HG03439 (cell line): ENCODE data around the gene SCEL.

Source experiments
- ATAC-seq: cut with Tn5 transposase; IDR thresholded peaks from one replicate; pipeline ENCODE4 v1.9.1; 2021; ENCODE audit warnings: mild to moderate bottlenecking, moderate library complexity; ENCODE audit not compliant: unreplicated experiment

SCEL gene

GRCh38 chr13:77548594-77548993, 13.1 kb downstream of the SCEL start:
- ATAC-seq = no peak

- ATAC-seq = no peak
These were observed 18.6 kb downstream of the SCEL start for GRCh38 chr13:77554069-77554468.

- no peak for ATAC-seq
These were observed 19.7 kb downstream of the SCEL start for GRCh38 chr13:77555246-77555645.

GRCh38 chr13:77558016-77558415, 22.5 kb downstream of the SCEL start:
- no peak for ATAC-seq

- ATAC-seq = no peak
These were observed 27.6 kb downstream of the SCEL start for GRCh38 chr13:77563111-77563510.

GRCh38 chr13:77565635-77566034, 30.1 kb downstream of the SCEL start:
- no peak for ATAC-seq

- no peak for ATAC-seq
These were observed 36.5 kb downstream of the SCEL start for GRCh38 chr13:77571956-77572355.

- no peak for ATAC-seq
These were observed 38.6 kb downstream of the SCEL start for GRCh38 chr13:77574096-77574495.

GRCh38 chr13:77579959-77580358, 44.5 kb downstream of the SCEL start:
- no peak for ATAC-seq

GRCh38 chr13:77580748-77581147, 45.2 kb downstream of the SCEL start:
- no peak for ATAC-seq

GRCh38 chr13:77583581-77583980, 48.1 kb downstream of the SCEL start:
- ATAC-seq = no peak

- ATAC-seq = no peak
These were observed 48.6 kb downstream of the SCEL start for GRCh38 chr13:77584106-77584505.

GRCh38 chr13:77595166-77595810, 59.8 kb downstream of the SCEL start:
- ATAC-seq = no peak

- no peak for ATAC-seq
These were observed 61.3 kb downstream of the SCEL start for GRCh38 chr13:77596777-77597176.

GRCh38 chr13:77599351-77599750, 63.8 kb downstream of the SCEL start:
- no peak for ATAC-seq

- no peak for ATAC-seq
These were observed 65.2 kb downstream of the SCEL start for GRCh38 chr13:77600701-77601100.

- no peak for ATAC-seq
These were observed 75.6 kb downstream of the SCEL start for GRCh38 chr13:77611068-77611467.

GRCh38 chr13:77616027-77616426, 80.5 kb downstream of the SCEL start:
- no peak for ATAC-seq

GRCh38 chr13:77619655-77620054, 84.1 kb downstream of the SCEL start:
- ATAC-seq = no peak

- ATAC-seq = no peak
These were observed 84.6 kb downstream of the SCEL start for GRCh38 chr13:77620138-77620537.

GRCh38 chr13:77623806-77624205, 88.3 kb downstream of the SCEL start:
- ATAC-seq = no peak

GRCh38 chr13:77628170-77628569, 92.7 kb downstream of the SCEL start:
- no peak for ATAC-seq

- no peak for ATAC-seq
These were observed 102.1 kb downstream of the SCEL start for GRCh38 chr13:77637588-77637987.
